Right lobe of liver (tissue), 4 donors: ENCODE measurements around the gene PRKAR1A.

Experiments
- CTCF ChIP-seq, 4 donors: fragments of 200-600 bp in 3 of 4; fragments of 450-650 bp in 1 of 4; IDR thresholded peaks; one replicate each; pipeline versions ENCODE4 v1.5.1 to v1.8.0; 2016 to 2022; ENCODE audit warnings: antibody characterized with exemption in 4 of 4, mild to moderate bottlenecking in 2 of 4
- POLR2A ChIP-seq: fragments of 450-650 bp; IDR thresholded peaks from one replicate; pipeline ENCODE4 v1.6.1; 2017; ENCODE audit warnings: antibody characterized with exemption, mild to moderate bottlenecking
- donor health status: DM: no; HTN: no; CAD: no.
- donor health status: DM: no; HTN: no; CAD: no.
- donor health status: DM: no; HTN: yes; CAD: no.

DNA sequence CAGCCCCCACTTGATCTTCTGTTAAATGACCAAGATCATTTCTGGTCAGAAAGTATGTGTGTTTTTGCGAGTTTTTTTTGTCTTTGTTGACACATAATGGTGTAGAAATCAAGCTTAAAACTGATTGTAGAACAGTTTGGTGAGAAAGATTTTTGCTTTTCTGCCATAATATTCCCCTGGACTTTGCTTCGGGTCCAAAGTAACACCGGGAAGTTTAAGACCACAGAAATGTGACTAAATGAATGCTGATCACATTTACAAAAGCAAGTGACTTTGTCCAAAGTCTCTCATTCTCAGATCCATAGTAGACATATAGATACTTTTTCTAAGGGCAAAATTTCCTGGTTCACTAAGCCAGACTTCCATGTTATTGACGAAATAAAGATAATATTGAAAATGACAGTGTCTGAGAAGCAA, 86.3 kb downstream of the PRKAR1A start:
- TF ChIP-seq CTCF (IDR thresholded peaks at IDR 0.05) (no peak), POLR2A (peak; percentile 50)
